GM19452 (cell line): ENCODE data around the gene CFH.
"Not testable (repeated sequence)": the region's sequence is repeated elsewhere in the genome, so short reads cannot be mapped to it uniquely, and the experiment has no call there.

Experiments used
- ATAC-seq: cut with Tn5 transposase; IDR thresholded peaks from one replicate; pipeline ENCODE4 v1.9.1; 2021; ENCODE audit not compliant: unreplicated experiment

CFH gene

DNA sequence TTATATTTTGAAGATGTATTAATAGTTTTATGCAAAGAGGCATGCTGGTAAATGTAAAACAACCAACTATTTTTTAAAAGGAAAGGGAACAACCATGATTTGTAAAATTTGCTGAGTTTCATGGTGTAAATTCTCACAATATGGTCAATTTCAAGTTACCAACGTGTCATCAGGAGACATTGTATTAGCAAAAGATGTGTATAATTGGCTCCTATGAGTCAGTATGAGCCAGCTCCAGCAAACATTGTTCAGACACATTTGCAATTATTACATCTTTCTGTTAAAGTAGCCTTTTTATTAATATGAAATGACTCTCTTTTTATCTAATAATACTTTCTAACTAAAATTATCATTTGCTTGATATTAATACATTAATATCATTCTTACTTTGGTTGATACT, 15.3 kb downstream of the CFH start:
- ATAC-seq = no peak

GRCh38 chr1:196669051-196669450, 17.2 kb downstream of the CFH start:
- no peak for ATAC-seq

- ATAC-seq = no peak
Measured at GRCh38 chr1:196669693-196670092, 17.9 kb downstream of the CFH start.

DNA sequence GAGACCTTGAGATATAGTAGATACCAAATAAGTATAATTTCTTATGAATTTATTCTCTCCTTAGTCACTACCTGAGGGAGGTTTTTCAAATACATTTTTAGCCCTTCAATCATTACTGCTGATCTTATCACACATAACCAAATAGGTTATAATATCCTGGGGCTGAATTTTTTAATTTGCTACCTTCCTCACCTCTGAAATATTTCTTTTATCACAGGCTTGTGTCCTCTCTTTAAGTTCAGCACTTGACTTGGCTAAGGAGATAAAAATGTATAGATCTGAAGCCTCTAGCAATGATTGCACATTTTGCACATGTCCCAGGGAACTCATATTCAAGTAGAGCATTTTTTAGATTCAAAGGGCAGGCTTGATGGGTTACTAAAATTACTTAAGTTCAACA, 23.1 kb downstream of the CFH start:
- ATAC-seq = no peak

DNA sequence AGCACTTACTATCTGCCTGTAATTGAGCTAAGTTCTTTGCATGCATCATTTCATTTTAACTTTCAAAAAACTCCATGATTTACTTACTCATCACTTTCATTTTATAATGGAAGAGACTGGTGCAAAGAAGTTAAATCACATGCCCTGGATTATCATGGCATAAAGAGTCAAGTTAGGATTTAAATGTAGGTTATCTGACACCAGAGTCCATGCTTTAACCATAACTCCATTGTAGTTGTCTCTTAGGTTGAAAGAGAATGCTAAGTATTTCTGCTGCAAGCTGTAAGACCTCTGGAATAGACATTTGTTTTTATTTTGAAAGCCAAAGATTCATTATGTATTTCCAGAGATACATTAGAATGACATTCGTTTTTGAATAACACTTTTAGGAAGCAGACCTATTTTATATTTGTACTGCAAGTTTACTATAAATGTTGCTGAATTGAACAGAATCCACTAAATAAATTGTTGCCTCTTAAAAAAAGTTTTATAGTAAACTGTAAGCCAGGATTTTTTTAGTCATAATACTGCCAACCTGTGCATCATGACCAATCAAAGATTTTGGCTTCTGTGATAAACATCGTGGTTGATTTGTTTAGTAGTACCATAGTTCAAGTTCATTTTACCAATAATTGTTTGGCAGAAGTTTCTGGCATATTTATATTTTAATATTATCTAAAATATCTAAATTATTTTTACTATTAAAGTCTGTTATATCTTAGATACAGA, 26.1 kb downstream of the CFH start:
- ATAC-seq = no peak

DNA sequence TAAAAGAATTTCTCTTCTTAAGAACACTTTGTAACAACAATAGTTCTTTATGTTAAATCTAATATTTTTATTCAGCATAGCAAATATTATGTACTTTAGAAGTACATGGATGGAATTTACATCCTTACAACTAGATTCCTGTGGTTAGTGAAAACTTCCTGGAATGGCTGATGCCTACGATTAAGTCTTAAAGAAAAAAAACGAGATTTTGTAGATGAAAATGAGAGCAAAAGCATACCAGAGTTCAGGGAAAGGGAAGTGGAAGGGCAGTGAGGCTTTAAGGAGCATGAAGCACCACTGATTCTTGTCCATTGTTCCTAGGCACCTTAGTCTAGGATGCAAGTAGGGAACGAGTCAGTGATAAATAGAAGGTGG, 26.7 kb downstream of the CFH start:
- no peak for ATAC-seq

DNA sequence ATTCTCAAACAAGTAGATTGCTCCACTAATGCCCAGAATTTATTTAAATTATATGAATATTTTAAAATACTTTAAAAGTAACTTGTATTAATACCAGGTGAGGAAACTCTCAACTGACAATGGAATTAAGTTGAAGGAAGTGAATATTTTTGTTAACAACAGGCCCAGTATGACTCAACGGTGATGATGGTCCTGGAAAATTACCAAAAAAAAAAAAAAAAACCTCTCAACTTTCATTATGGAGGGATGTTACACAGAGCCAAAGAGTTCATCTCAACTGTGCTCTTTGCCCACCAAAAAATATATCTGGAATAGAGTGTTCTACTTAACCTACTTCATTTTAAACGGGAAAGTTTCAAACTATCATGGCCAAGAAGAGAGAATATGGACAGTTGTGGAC, 28.3 kb downstream of the CFH start:
- no peak for ATAC-seq

- ATAC-seq = no peak
Measured at GRCh38 chr1:196684476-196684875, 32.6 kb downstream of the CFH start.

DNA sequence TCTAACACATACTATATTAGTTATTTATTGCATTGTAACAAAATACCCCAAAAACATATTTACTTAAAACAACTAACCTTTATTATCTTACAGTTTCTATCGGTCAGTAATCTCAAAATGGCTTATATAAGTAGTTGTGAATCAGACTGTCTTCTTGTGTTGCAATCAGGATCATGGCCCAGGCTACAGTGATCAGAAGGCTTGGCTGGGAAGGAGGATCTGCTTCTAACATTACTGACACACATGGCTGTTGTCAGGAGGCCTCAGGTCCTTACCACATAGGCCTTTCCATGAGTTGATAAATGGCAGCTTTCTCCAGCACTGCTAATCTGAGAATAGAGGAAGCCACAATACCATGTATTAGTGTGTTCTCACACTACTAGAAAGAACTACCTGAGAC, 33.7 kb downstream of the CFH start:
- ATAC-seq = no peak

GRCh38 chr1:196689001-196689400, 37.2 kb downstream of the CFH start:
- ATAC-seq = no peak

GRCh38 chr1:196690582-196690981, 38.7 kb downstream of the CFH start:
- ATAC-seq = no peak

DNA sequence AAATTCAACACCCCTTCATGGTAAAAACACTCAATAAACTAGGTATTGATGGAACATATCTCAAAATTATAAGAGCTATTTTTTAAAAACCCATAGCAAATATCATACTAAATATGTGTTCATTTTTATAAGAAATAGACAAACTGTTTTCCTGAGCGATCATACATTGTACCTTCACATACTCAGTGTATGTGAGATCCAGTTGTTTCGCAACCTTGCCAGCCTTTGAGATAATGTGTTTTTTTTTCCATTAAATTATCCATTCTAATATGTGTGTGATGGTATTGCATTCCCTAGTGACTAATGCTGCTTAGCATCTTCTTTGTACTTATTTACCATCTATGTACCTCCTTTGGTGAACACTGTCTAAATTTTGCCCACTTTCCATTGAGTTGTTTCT, 47.1 kb downstream of the CFH start:
- no peak for ATAC-seq

DNA sequence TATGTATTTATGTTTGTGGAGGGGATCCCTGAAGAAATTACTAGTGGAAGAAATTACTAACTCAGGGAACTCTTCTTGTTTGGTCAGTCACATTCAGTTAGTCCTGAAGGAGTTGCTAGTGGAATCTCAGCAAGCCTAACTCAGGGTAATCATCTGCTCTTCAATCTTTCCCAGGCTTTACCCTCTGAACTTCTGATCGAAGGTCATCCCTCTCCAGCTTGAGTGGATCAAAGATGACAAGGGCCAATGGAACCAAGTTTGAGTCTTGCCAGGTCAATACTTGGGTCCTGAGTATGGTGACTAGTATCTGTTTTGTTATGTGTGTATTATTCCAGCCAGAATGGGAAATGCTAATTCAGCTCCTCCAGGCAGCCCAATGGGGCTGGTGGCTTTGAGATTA, 49.3 kb downstream of the CFH start:
- ATAC-seq = no peak

- not testable (repeated sequence) for ATAC-seq
Measured at GRCh38 chr1:196709892-196710291, 58.0 kb downstream of the CFH start.

GRCh38 chr1:196717868-196718267, 66.0 kb downstream of the CFH start:
- no peak for ATAC-seq

DNA sequence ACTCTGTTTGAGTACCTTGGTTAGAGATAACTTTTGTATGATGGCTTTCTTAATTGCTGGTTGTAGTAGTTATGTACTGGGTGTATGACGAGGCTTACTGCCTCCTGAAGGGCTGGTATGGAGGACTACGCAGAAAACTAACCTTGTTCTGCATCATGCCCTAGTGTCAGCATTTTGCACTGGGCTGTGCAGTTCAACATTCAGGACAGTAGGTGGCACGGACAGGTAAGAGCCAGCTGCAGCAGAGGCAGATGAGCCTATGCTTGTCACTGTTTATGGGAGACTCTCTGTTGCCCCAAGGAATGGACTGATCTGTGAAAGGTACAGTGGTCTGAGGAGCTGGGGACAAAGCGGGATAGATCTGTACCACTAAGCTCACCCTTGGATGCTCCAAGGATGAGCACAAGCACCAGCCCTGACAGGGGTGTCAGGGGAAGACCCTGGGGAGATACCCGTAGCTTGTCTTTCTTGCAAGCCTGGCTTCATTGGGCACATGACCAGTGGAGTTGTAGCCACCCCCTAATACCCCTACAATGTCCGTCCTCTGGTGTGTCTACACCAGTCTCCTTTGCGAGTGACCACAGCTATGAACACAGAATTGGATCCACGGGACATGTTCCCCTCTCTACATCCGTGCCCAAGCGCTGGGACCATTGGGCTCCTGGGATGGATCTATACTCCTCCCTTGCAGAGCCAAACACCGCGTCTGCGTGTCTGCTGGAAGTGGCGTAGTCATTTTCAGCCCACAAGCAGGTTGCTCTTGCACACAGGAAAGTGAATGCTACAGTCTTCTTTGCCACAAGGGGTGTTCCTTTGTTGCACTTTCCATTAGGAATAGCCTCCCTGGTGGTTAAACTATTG, 71.7 kb downstream of the CFH start:
- peak; percentile 98 for ATAC-seq

GRCh38 chr1:196732526-196732925, 80.7 kb downstream of the CFH start:
- no peak for ATAC-seq

GRCh38 chr1:196733091-196733970, 81.5 kb downstream of the CFH start:
- ATAC-seq = no peak

DNA sequence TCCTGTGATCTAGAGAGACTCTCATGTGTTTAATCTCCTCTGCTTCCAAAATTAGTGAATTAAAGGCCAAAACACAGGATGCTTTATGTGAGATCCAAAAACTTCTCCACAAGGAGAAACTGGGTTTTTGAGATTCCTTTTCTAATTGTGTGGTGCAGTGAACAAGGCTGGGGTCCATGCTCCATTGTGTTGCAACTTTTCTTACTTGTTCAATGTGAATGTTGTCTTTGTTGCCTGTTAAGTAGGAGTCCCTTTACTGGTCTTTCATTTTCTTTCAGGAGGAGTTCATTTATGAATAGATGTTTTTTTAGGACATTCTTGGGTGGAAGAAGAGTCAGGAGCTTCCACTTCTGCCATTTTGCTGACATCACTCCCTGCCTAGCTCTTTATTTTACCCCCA, 82.2 kb downstream of the CFH start:
- ATAC-seq = no peak

GRCh38 chr1:196734460-196734859, 82.6 kb downstream of the CFH start:
- ATAC-seq = no peak

DNA sequence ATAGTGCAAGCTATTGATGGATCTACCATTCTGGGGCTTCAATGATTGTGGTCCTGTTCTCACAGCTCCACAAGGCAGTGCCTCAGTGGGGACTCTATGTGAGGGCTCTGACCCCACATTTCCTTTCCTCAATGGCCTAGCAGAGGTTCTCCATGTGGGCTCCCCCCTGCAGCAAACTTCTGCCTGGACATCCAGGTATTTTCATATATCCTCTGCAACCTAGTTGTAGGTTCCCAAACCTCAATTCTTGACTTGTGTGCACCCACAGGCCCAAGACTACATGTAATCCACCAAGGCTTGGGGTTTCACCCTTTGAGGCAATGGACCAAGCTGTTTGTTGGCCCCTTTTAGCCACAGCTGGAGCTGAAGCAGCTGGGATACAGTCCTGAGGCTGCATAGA, 86.9 kb downstream of the CFH start:
- no peak for ATAC-seq

- not testable (repeated sequence) for ATAC-seq
Measured at GRCh38 chr1:196743244-196743643, 91.4 kb downstream of the CFH start.
